ENCODE measurements around the gene OGA.

Gene OGA

GRCh38 chr10:101749047-101750016, 68.9 kb downstream of the OGA start:
- FAIRE-seq, result no peak
- no peak for TF ChIP-seq CTCF (IDR thresholded peaks at IDR 0.05; ENCODE audit: insufficient read depth, missing control alignments)

GRCh38 chr10:101748496-101748895, 69.7 kb downstream of the OGA start:
- DNase-seq (ENCODE audit: insufficient read length, low spot score), result no peak
- FAIRE-seq, result no peak

More at GRCh38 chr10:101749047-101750016, 68.9 kb downstream of the OGA start:
- DNase-seq (ENCODE audit: insufficient read length, low spot score), result no peak

GRCh38 chr10:101745074-101745696, 73.1 kb downstream of the OGA start:
- DNase-seq (ENCODE audit: insufficient read length, low spot score), result no peak
- TF ChIP-seq CTCF (IDR thresholded peaks at IDR 0.05; ENCODE audit: insufficient read depth, missing control alignments), result no peak
- no peak for FAIRE-seq

More at GRCh38 chr10:101748496-101748895, 69.7 kb downstream of the OGA start:
- no peak for TF ChIP-seq CTCF (IDR thresholded peaks at IDR 0.05; ENCODE audit: insufficient read depth, missing control alignments)

GRCh38 chr10:101744267-101744666, 74.0 kb downstream of the OGA start:
- no peak for FAIRE-seq

GRCh38 chr10:101741938-101742337, 76.3 kb downstream of the OGA start:
- no peak for FAIRE-seq
- DNase-seq (ENCODE audit: insufficient read length, low spot score), result no peak
- no peak for TF ChIP-seq CTCF (IDR thresholded peaks at IDR 0.05; ENCODE audit: insufficient read depth, missing control alignments)

More at GRCh38 chr10:101744267-101744666, 74.0 kb downstream of the OGA start:
- TF ChIP-seq CTCF (IDR thresholded peaks at IDR 0.05; ENCODE audit: insufficient read depth, missing control alignments), result no peak
- no peak for DNase-seq (ENCODE audit: insufficient read length, low spot score)

GRCh38 chr10:101736666-101737065, 81.6 kb downstream of the OGA start:
- TF ChIP-seq CTCF (IDR thresholded peaks at IDR 0.05; ENCODE audit: insufficient read depth, missing control alignments), result no peak
- no peak for FAIRE-seq
- DNase-seq (ENCODE audit: insufficient read length, low spot score), result no peak
